Erythroblast (primary cell): ENCODE results near the gene TH.

Experiments
- GATA1 ChIP-seq: IDR thresholded peaks from 2 replicates; pipeline ENCODE4 v1.6.1; 2011; ENCODE audit warnings: low read depth, mild to moderate bottlenecking, control low read depth, low read length, moderate library complexity
- POLR2A ChIP-seq: IDR thresholded peaks from 2 replicates; pipeline ENCODE4 v1.6.1; 2011; ENCODE audit warnings: mild to moderate bottlenecking, low read length

GRCh38 chr11:2167141-2168045 is 4.2 kb downstream of the TH start:
- TF ChIP-seq POLR2A (no peak), GATA1 (no peak)
